NCI-H146 treated with DMSO at 0.1 percent for 48 hours (cell line): ENCODE measurements around the gene ADGRG7.

Experiments used
- DNase-seq: peaks from one replicate; lab custom pipeline; 2025; ENCODE audit not compliant: unreplicated experiment; lab: John Stamatoyannopoulos, UW

ADGRG7 gene

DNA sequence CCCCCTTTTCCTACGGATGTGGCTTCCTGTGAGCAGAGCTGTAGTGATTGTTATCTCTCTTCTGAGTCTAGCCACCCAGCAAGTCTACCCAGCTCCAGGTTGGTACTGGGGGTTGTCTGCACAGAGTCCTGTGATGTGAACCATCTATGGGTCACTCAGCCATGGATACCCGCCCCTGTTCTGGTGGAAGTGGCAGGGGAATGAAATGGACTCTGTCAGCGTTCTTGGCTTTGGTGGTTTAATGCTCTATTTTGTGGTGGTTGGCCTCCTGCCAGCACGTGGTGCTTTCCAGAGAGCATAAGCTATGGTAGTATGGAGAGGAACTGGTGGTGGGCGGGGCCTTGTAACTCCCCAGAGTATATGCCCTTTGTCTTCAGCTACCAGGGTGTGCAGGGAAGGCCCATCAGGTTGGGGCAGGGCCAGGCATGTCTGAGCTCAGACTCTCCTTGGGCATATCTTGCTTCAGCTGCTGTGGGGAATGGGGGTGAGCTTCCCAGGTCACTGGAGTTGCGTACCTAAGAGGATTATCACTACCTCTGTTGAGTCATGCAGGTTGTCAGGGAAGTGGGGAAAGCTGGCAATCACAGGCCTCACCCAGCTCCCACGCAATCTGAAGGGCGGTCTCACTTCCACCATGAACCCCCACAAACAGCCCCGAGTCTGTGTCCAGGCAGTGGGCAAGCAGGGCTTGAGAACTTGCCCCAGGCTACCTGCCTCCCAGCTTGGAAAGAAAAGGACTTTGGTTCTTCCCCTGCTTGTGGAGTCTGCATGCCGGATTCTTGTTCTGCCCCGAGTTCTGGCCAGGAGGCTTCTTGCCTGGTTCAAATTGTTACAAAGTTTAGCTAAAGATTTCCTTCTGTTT is 9.0 kb upstream of the ADGRG7 start:
- DNase-seq = no peak

DNA sequence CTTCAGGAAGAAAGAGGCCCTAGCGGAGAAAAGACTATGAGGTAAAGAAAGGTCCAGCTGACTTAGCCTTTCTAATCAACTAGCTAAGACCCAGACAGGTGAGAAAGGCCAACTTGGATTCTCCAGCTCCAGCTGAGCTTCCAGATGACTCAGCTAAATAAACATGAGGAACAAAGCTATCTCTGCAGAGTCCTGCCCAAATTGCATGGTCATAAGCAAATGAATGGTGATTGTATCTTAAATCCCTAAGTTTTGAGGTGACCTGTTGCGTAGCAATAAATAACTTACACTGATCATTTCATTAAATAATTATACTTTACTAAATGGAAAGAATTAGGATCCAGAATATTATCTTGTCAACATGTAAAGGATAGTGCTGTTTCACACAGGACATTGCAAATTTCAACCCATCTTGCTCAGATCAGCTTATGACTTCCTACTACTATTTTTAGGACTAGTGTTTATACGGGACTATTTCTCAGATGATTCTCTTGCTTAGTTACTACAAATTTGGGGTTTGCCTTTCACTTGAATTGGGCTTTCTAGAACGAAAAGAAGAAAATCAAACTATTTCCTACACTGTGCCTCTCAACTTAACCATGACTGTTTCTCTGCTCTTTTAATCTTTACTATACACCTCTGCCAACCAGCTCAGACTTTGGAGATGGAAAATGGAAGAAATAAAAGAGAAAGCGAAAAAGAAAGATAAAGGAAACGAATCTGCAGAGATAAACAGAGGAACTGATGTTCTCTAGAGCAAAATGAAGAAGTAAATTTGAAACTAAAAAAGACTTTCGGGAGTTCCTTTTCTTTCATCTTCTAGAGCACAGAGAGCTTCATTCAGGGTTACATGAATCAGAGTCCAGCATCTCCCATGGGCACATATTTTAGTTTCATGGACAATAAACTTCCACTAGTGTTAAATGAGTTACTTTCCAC is 6.6 kb upstream of the ADGRG7 start:
- DNase-seq = peak; percentile 19

DNA sequence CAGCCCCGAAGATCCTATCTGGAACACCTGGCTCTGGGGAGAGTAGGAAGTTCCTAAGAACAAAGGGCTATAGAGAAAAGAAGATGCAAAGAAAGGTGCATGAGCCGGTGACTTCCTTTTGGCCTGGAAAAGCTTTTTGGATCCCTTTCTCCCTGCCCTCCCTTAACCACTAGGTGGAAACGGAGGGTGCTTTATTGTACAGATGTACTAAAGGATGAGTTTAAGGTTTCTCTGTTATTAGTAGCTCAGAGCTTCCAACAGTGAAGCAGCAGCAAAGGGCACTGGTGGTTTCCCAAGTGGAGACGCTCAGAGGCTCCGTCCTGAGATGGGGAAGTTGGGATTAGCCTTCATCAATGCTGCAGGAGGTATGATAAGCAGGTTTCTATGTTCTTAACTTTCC is 5.9 kb upstream of the ADGRG7 start:
- DNase-seq = no peak

DNA sequence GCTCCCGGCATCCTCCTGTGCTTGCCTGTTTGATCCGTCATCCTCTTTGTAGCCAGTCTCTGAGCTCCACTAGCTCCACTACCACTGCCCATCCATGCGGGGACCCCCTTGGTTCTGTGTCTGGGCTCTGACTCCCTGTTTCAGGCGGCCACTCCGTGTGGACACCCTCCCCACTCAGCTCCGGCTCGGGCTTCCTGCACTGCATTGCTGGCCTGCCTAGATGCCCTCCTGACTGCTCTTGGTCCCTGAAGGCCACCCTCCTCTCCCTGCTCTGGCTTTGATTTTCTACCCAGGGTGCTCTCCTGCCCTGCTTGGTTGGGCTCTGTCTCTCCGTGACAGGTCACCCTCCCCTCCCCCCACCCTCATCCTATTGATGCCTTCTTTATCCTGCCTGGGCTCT is 4.0 kb upstream of the ADGRG7 start:
- DNase-seq = no peak

DNA sequence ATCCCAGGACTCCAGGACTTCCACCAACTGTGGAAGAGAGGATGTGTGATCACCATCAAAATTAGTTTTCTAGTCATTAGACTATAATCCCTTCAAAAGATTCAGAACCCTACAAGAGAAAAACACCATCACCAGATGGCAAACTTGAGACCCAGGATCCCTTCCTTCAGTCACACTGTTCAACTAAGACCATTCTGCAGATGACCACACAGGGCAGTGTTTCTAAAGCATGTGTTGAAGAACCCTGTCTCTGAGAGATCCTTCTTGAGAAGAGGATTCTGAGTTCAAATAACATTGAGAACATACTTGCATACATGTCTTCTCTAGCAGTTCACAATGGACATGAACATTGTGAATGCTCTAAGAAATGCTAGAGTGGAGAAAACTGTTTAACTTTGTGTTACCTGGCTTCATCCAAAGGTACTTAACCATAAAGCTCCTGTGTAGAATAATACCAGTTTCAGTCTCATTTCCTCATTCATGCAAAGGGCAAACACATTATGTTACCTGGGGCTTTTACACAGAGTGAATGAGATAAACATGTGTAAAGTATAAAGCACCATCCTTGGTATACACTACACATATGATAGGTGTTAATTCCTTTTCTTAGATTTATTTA is 2.4 kb upstream of the ADGRG7 start:
- no peak for DNase-seq

DNA sequence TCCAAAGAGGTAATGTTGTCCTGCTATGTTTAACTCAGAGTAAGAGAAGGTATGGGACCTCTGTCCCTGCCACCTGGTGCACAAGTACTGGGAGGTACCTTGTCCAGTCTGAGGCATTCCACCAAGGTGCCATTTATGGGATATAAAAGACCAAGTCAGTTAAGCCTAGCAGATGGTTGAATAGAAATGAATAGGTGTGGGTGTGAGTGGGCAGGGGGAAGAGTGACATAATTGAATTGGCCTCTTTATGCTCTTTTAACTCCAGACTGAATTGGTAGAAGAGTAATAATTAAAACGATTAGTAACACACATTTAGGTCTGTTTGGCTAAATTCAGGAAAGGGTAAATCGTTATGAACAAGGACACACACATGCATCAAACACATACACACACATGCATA is 562 bp downstream of the ADGRG7 start:
- DNase-seq = no peak

DNA sequence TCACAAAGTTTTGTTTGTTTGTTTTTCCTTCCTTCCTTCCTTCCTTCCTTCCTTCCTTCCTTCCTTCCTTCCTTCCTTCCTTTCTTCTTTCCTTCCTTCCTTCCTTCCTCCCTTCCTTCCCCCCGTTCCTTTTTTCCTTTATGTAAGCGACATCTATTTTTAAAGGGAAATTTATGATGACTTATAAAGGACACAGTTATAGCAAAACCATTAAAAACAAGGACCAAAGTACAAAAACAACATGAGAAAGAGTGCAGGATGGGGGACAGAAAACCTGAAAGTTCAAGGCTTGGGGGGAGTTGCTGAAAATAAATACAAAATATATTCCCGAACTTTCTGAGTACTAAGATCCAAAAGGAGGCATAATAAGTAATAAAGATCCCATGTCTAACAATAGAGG is 1.8 kb downstream of the ADGRG7 start:
- no peak for DNase-seq

DNA sequence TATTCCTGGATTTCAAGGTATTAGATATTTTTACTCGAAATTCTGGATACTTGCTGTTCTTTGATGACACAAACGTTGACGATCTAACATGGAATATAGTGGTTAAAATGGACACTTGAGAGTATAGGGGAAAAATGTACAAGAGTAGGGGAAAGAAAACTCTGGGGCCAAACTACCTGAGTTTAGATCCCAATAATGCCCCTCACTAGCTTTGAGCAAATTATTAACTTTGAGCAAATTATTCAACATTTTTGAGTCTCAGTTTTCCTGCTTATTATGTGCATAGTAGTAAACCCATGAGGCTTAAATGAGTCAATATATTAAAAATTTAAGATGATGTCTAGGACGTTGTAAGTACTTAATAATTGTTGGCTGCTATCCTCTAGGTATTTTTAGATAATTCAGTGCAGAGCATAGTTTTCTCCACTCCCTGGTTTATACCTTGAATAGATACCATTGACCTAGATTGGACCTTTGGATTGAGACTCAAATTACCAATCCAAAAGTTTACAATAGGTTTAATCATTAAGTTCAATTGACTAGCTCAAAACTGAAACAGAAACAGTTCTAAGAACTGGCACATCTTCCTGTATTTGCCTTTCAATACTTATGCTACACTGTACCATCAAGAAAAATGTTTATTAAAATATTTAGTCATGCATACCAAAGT is 4.5 kb downstream of the ADGRG7 start:
- no peak for DNase-seq

DNA sequence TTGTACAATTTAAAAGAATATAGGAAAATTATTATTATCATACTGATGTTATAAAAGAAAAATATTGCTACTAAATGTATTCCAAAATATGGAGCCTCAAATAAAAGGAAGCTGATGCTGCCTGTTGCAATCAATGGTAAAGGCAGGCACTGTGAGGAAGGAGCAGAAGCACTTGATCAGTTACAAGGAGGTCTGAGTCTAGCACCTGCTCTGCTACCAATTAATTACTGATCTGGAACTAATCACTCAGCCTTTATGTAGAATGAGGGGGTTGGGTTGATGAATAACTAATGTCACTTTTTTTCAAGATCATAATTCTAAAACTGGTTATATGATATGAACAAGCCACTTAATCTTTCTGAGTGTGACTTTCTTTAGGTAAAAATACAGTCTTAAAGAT is 5.5 kb downstream of the ADGRG7 start:
- no peak for DNase-seq

DNA sequence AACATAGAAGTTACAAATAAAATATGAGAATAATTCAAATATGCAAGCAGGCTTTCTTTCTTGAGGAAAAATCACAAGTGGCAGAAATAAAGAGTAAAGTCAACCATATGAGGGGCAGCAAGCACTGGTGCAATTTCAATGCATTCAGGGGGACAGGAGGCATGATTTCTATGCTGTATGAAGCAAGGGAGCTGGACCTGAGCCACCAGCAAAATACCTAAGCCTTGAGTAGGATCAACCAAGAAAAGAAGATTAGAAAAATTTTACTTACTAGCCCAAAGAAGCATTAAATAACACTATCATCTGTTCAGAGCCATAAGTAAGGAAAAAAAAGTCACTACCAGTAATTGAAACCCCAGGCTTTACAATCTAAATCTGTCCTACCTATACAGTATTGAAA is 6.3 kb downstream of the ADGRG7 start:
- DNase-seq = no peak

DNA sequence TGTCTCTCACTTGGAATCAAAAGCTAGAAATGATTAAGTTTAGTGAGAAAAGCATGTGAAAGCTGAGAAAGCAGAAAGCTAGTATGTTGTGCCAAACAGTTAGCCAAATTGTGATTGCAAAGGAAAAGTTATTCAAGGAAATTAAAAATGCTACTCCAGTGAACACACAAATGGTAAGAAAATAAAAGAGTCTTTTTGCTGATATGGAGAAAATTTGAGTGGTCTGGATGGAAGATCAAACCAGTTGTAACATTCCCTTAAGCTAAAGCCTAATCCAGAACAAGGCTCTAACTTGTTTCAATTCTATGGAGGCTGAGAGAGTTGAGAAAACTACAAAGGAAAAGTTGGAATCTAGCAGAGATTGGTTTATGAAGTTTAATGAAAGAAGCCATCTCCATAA is 11.8 kb downstream of the ADGRG7 start:
- DNase-seq = no peak

DNA sequence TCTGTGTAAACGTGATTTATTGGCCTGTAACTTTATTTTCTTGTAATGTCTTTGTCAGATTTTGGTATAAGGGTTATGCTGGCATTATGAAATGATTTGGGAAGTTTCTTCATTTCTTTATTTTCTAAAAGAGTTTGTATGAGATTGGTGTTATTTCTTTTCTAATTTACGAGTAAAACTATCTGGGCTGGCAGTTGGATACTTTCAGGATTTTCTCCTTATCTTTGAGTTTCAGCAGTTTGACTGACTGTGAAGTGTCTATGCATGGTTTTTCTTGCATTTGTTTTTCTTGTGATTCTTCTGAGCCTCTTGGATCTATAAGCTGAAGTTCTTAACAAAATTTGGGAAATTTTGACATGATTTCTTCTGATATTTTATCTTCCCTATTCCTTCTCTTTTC is 18.1 kb downstream of the ADGRG7 start:
- DNase-seq = no peak

DNA sequence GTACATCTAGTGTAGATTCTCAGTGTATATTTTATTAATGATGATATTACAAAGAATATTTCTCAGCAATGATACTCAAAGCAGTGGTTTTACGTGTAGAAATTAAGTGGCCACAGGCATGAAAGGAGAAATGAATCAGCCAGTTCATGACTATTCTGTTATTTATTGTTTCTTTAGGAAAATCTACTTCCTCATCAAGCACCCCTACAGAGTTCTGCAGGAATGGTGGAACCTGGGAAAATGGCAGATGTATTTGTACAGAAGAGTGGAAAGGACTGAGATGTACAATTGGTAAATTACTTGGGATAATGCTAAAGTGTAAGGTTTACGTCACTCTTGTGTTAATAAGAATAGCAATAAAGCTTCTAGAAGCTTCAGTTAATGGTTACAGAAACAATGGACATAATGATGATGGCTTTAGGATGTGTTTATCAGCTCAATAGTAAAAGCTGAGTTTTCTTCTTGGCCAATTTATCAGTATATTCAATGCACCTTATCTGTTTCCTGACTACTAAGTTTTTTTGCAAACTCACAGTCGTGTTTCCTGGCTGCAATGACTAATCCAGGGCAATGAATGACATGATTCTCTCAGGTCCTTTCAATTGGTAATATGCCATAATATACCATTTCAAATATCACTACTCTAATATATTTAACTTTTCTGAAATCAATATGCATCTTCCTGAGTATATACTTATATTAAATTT is 20.2 kb downstream of the ADGRG7 start:
- no peak for DNase-seq

DNA sequence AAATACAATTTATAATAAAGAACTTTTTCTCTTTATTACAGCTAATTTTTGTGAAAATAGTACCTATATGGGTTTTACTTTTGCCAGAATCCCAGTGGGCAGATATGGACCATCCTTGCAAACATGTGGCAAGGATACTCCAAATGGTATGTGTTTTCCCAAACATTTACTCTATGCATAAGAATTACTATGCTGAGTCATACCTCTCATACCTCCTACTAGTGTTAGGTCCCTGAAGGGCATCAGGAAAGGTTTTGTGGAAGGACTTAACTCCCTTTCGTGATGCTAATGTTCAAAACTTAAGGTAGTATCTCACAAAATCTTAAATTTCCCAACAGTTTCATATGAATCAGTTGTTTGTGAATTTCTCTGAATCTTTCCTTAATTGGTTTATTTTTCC is 21.3 kb downstream of the ADGRG7 start:
- no peak for DNase-seq

DNA sequence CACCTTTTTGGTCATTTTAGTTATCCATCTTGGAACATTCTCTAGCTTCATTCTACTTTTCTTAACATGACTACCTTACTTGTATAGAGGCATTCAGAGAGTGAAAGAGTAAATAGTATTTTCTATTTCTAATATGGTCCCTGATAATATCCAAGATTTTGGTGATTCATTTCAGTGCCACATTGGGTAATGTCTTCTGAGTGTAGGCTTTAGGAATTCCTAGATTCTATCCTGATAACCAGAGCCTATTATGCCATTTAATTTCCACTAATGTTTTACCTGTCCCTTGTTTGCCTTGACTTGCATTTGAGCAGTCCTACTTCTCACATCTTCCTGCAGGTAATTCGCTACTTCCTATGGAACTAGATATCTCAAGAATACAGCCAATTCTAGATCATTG is 21.8 kb downstream of the ADGRG7 start:
- DNase-seq = no peak

DNA sequence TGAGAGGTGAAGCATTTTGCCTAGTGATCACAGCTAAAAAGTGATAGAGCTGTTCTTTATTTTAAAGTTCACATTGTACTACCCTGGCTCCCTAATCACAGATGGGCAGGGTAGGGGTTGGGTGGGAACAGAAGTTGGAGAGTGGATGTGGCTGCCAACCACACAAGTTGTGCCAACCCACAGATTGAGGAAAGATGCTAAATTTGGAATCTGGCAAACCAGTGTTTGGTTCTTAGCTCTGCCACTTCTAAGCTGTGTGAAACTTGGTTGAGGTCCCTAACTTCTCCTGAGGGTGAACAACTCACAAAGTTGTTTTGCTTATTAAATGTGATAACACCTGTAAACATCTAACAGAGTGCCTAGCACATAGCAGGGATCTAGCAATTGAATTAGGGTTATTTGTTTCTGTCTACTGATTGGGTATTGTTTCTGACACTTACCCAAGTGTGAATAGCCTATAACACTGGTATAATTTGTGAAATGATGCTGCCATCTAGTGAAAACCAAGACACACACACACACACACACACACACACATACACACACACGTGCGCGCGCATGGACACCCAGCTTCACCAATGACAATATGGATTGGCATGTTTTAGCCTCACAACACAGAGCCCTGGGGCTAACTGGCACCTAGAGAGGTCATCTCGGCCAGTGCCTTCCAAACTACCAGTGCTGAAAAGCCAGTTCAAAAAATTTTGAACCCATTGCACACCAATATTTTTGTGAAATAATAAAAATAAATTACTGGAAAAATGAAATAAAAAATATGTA is 25.3 kb downstream of the ADGRG7 start:
- no peak for DNase-seq

DNA sequence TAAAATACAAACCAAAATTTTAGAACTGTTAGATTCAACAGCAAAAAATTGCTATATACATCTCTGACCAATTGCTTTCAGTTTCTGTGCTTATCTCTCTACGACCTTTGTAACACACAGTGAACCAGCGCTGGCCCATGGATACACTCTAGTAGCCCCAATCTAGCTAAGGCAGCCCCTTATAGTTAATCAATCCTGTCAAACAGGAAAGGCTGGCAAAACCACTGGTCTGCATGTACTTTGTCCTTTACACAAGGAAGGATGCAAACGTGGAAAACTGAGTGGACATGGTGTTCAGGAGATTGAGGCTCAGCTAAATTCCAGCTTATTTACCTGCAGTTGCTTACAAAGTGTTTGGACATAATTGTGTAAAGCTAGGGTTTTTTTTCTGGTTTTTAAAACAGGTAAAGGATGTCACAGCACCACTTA is 25.9 kb downstream of the ADGRG7 start:
- DNase-seq = no peak

DNA sequence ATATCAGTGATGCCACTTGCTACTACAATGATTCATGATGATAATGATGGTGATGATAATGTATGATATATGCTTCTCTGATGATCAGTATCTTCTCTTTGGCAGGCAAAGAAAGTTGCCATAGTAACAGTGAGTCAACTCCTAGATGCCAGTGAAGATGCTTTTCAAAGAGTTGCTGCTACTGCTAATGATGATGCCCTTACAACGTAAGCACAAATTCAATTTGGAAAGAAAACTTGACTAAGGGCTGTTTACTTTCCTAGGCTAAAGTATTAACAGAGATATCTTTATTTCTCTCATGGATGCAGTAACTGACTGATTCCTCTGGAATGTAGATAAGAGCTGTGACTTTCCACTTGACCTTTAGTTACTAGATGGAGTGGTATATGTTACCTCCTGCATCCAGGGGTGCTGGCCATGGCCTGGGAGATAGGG is 27.8 kb downstream of the ADGRG7 start:
- no peak for DNase-seq

DNA sequence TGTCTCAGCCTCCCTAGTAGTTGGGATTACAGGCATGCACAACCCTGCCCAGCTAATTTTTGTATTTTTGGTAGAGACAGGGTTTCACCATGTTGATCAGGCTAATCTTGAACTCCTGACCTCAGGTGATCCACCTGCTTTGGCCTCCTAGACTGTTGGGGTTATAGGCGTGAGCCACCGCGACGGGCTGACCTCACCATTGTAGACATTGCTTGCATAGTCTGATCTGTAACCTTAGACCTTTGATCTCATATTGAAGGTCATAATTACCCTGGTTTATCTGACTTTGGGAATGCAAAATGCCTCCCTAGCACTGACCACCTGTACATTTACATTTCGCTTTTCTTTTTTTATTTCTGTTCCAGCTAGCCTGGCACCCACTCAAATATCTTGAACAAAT is 31.2 kb downstream of the ADGRG7 start:
- no peak for DNase-seq
